ENCODE data around the gene GARRE1. TPM values are rescaled to one million over a fixed set of nuclear protein-coding genes. Genes with fewer than 3 reads are reported as not detected.
A peak's percentile ranks its signal among the peaks of the same experiment; 100 is the strongest.
"Not testable (repeated sequence)": the region's sequence is repeated elsewhere in the genome, so short reads cannot be mapped to it uniquely, and the experiment has no call there.

The GARRE1 gene
- total RNA-seq, 2 experiments from 2014 or later = 17.7 to 19.4 TPM

DNA sequence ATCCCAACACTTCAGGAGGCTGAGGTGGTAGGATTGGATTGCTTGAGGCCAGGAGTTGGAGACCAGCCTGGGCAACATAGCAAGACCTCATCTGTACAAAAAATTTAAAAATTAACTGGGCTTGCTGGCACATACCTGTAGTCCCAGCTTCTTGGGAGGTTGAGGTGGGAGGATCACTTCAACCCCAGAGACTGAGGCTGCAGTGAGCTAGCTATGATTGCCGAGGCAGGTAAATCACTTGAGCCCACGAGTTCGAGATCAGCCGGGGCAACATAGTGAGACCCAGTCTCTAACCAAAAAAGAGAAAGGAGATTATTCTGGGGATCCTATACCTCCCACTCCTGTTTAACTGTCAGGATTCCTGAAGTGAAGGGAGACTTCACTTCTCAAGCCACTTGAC lies 16.4 kb upstream of the GARRE1 start:
- Mint-ChIP-seq H3K4me3 (no peak overlapping the region), H3K4me1 (peaks cover 3% of the 10 kb centered on the region), H3K36me3 (peaks cover 6% of the 10 kb centered on the region), H3K27me3 (no peaks in the 10 kb centered on the region), H3K27ac (no peak overlapping the region), H3K9me3 (peaks cover 2% of the 10 kb centered on the region)
- ATAC-seq (ENCODE audit: low read depth) = no peak
- no peak for DNase-seq
- POLR2A ChIA-PET = no interaction called here

DNA sequence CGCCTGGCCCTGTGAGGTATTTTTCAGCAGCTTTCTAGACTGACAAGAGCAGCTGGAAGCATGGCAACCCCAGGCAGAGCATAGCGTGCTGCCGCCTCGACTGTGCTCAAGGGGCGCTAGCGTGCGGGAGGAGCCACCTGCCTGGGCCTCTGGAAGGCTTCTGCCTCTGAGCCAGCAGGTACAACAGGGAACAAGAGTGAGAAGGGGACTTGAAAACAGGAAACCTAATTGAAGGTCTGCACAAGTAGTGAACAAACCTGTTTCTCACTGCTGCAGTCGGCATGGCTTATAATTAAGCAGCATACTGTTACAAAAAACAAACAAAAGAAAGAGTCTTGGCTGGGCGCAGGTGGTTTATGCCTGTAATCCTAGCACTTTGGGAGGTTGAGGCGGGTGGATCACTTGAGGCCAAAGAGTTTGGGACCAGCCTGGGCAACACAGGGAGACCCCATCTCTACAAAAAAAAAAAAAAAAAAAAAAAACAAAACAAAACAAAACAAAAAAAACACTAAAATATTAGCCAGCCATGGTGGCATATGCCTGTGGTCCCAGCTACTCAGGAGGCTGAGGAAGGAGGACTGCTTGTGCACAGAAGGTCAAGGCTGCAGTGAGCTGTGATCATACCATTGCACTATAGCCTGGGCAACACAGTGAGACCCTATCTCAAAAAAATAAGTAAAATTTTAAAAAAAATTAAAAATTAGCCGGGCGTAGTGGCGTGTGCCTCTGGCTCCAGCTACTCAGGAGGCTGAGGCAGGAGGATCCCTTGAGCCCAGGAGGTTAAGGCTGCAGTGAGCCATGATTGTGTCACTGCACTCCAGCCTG lies 12.6 kb upstream of the GARRE1 start:
- Mint-ChIP-seq H3K4me1 (no peaks in the 10 kb centered on the region), H3K27ac (no peak overlapping the region), H3K9me3 (no peaks in the 10 kb centered on the region), H3K4me3 (no peak overlapping the region), H3K36me3 (no peaks in the 10 kb centered on the region), H3K27me3 (no peaks in the 10 kb centered on the region)
- POLR2A ChIA-PET = no interaction called here
- ATAC-seq (ENCODE audit: low read depth) = no peak
- no peak for DNase-seq

DNA sequence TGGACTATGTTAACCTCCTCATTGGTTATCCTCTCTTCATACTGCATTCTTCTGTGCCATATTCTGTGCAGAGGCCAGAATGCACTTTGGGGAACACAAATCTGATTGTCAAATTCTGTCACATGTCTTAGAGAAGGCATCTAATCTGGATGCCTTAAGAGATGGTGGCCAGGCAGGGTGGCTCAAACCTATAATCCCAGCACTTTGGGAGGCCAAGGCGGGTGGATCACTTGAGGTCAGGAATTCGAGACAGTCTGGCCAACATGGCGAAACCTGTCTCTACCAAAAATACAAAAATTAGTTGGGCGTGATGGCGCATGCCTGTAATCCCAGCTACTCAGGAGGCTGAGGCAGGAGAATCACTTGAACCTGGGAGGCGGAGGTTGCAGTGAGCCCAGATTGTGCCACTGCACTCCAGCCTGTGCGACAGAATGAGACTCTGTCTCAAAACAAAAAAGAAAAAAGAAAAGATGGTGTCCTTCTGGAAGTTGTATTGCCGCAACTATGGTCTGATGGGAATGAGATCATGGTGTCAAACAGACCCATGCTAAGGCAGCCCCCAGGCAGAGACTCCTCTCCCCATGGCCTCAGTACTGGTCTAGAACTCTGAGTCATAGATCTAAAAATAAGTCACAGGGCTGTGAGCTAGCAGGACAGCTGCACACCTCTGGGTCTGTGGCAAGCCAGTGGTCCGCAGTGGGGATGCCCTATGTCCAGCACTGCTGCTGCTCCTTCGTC lies 11.0 kb upstream of the GARRE1 start:
- H3K9me3 Mint-ChIP-seq; H3K4me3 Mint-ChIP-seq; ATAC-seq (ENCODE audit: low read depth); POLR2A ChIA-PET; H3K27me3 Mint-ChIP-seq; H3K36me3 Mint-ChIP-seq; H3K4me1 Mint-ChIP-seq; DNase-seq; H3K27ac Mint-ChIP-seq: not testable (repeated sequence)

DNA sequence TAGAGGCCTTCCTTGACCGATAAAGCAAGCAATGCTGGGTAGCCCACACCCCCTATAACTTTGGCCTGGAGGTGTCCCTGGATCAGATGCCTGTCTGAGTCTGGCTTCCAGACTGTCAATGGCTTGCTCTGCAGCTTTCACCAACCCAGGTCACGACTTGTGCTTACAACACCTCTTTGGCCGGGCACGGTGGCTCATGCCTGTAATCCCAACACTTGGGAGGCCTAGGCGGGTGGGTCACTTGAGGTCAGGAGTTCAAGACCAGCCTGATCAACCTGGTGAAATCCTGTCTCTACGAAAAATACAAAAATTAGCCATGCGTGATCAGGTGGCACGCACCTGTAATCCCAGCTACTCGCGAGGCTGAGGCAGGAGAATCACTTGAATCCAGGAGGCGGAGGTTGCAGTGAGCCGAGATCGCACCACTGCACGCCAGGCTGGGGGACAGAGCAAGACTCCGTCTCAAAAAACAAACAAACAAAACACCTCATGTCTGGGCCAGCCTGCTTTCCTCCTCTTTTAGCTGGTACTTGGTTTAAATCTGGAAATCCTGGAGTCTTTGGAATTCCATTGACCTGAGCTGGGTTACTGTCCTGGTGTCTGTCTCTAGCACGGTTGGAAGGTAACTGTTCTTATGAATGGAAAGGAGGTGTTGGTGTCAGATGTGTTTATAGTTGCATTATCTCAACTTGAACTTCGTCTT lies 10.3 kb upstream of the GARRE1 start:
- Mint-ChIP-seq H3K4me3 (no peak overlapping the region), H3K27me3 (no peaks in the 10 kb centered on the region), H3K27ac (no peak overlapping the region), H3K9me3 (no peaks in the 10 kb centered on the region), H3K4me1 (no peaks in the 10 kb centered on the region), H3K36me3 (no peaks in the 10 kb centered on the region)
- ATAC-seq (ENCODE audit: low read depth) (no peak), DNase-seq (no peak)
- POLR2A ChIA-PET = no interaction called here

DNA sequence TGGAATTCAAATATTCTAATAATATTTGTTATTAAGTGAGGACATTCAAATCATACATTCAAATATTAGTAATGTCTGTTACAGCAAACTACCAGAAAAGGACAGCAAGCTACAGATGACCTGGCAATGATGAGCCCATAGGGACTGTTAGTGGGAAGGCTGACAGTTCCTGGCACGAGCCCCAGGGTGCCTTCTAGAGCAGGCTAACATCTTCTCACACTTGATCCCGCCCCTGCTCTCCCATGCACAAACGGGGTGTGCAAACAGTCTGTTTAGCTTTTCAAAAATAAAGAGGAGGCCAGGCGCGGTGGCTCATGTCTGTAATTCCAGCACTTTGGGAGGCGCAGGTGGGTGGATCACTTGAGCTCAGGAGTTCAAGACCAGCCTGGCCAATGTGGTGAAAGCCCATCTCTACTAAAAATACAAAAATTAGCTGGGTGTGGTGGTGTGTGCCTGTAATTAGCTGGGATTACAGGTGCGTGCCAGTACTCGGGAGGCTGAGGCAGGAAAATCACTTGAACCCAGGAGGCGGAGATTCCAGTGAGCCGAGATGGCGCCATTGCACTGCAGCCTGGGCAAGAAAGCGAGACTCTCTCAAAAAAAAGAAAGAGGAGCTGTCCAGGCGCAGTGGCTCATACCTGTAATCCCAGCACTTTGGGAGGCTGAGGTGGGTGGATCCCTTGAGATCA lies 9.6 kb upstream of the GARRE1 start:
- Mint-ChIP-seq H3K4me3 (no peak overlapping the region), H3K36me3 (no peaks in the 10 kb centered on the region), H3K9me3 (no peaks in the 10 kb centered on the region), H3K27ac (no peak overlapping the region), H3K27me3 (no peaks in the 10 kb centered on the region), H3K4me1 (no peaks in the 10 kb centered on the region)
- POLR2A ChIA-PET = no interaction called here
- ATAC-seq (ENCODE audit: low read depth) (no peak), DNase-seq (no peak)

DNA sequence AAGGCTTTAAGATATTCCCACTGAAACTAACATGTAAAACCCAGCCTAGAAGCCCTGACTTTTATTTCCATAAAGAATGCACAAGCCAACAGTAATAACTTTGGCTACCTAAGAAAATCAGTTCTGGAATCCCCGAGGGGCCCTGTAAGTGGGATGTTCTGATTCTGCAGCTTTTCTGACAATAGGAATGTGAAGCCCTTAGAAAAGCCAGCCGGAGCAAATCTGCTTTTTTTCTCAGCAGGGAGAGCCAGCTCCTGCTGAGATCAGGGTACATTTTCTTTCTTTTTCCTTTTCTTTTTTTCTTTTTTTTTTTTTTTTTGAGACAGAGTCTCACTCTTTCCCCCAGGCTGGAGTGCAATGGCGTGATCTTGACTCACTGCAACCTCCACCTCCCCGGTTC lies 8.0 kb upstream of the GARRE1 start:
- no peak overlapping the region for H3K4me3 Mint-ChIP-seq
- POLR2A ChIA-PET = interaction anchor here (0.6 kb wide), 1 partner anchor 78 kb away, joined by 3 read pairs; no protein-coding TSS in a partner anchor
- no peaks in the 10 kb centered on the region for H3K27me3 Mint-ChIP-seq
- no peak for ATAC-seq (ENCODE audit: low read depth)
- H3K36me3 Mint-ChIP-seq = no peaks in the 10 kb centered on the region
- DNase-seq = no peak
- no peak overlapping the region for H3K27ac Mint-ChIP-seq
- H3K4me1 Mint-ChIP-seq = no peaks in the 10 kb centered on the region
- H3K9me3 Mint-ChIP-seq = no peaks in the 10 kb centered on the region

DNA sequence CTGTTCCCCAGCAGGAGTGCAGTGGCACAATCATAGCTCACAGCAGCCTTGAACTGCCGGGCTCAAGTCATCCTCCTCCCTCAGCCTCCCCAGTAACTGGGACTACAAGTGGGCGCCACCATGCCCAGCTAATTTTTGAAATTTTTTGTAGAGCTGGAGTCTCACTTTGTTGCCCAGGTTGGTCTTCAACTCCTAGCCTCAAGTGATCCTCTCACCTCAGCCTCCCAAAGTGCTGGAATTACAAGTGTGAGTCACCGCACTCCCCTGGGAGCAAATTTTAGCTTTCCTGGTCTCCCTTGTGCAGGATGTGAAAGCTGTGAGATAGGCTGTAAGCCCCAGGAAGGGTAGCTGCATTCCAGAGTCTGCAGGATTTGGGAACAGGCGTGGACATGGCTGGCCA lies 5.4 kb upstream of the GARRE1 start:
- POLR2A ChIA-PET = interaction anchor here (1.2 kb wide), 1 partner anchor 14 kb away, joined by 3 read pairs; no protein-coding TSS in a partner anchor

DNA sequence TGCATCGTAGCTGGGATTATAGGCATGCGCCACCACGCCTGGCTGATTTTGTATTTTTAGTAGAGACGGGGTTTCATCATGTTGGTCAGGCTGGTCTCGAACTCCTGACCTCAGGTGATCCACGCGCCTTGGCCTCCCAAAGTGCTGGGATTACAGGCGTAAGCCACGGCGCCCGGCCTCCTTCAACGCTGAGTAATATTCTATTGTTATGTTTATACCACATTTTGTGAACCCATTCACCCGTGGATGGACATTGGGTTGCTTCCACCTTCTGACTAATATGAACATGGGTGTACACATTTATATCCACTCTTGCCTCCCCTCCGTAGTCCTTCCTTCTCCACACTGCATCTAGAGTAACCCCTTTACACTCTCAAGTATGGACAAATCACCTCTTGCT lies 1.2 kb upstream of the GARRE1 start:
- not testable (repeated sequence) for ATAC-seq (ENCODE audit: low read depth); H3K36me3 Mint-ChIP-seq; H3K27me3 Mint-ChIP-seq; DNase-seq; H3K9me3 Mint-ChIP-seq
- Mint-ChIP-seq H3K27ac (peak overlapping the region; percentile 99), H3K4me1 (peaks cover 12% of the 10 kb centered on the region), H3K4me3 (peak overlapping the region; percentile 99)
- POLR2A ChIA-PET = interaction anchor here (0.5 kb wide), 1 partner anchor 66 kb away, joined by 3 read pairs; no protein-coding TSS in a partner anchor

More for the DNA sequence above, 5.4 kb upstream of the GARRE1 start:
- ATAC-seq (ENCODE audit: low read depth) (no peak), DNase-seq (no peak)
- H3K4me3 Mint-ChIP-seq = no peak overlapping the region
- H3K36me3 Mint-ChIP-seq = peaks cover 1% of the 10 kb centered on the region
- H3K27me3 Mint-ChIP-seq = no peaks in the 10 kb centered on the region
- H3K9me3 Mint-ChIP-seq = no peaks in the 10 kb centered on the region
- no peak overlapping the region for H3K27ac Mint-ChIP-seq
- H3K4me1 Mint-ChIP-seq = peaks cover 8% of the 10 kb centered on the region

DNA sequence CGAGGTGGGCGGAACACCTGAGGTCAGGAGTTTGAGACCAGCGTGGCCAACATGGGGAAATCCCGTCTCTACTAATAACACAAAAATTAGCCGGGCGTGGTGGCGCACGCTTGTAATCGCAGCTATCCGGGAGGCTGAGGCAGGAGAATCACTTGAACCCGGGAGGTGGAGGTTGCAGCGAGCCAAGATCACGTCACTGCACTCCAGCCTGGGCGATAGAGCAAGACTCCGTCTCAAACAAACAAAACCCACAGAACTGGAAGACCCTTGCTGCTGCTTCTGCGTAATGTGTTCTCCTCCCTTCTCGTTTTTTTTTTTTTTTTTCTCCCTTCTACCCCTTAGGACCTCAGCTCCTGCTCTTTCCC lies 691 bp upstream of the GARRE1 start:
- not testable (repeated sequence) for H3K27me3 Mint-ChIP-seq; H3K36me3 Mint-ChIP-seq; DNase-seq; H3K9me3 Mint-ChIP-seq; ATAC-seq (ENCODE audit: low read depth)
- POLR2A ChIA-PET = interaction anchor here (0.5 to 0.6 kb wide), 2 partner anchors 65 to 127 kb away, joined by 3 read pairs; no protein-coding TSS in a partner anchor
- Mint-ChIP-seq H3K4me3 (peak overlapping the region; percentile 99), H3K4me1 (peaks cover 12% of the 10 kb centered on the region), H3K27ac (peak overlapping the region; percentile 99)

DNA sequence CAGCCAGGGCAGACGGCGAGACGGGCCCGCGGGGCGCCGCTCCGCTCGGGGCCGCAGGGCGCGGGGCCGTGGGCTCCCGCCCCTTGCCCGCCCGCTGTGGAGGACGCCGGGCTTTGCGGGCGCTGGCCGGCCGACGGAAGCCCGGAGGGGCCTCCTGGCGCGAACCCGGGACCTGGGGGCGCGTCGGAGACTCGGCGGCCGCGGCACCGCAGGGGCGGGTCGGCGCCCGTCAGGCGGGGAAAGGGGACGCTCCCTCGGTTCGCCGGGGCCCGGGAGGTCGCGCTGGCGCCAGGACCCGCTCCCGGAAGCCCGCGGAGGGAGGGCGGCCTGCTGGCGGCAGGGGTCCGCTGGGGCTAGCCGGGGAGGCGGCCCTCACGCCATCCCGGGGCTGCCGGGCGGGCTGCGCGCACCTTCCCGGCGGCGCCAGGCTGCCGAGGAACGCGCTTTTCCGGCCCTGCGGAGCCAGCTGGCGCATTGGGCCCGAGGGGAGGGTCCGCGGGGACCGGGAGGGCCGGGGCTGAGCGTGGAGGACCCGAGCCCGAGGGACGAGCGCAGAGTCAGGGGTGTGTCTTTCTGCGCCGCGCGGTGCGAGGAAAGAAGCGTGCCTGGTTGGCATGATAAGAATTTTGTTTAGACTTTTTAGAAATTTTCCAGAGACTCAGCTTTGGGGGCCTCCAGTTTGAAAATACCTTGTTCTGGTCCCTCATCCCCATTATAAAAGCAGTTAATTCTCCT lies 511 bp downstream of the GARRE1 start:
- Mint-ChIP-seq H3K9me3 (no peaks in the 10 kb centered on the region), H3K27ac (peak overlapping the region; percentile 73), H3K4me1 (peaks cover 14% of the 10 kb centered on the region), H3K4me3 (peak overlapping the region; percentile 81), H3K36me3 (peaks cover 1% of the 10 kb centered on the region), H3K27me3 (no peaks in the 10 kb centered on the region)
- ATAC-seq (ENCODE audit: low read depth) (peak; percentile 50), DNase-seq (peak; percentile 67)
- POLR2A ChIA-PET = interaction anchor here (0.6 kb wide), 1 partner anchor 53 kb away, joined by 4 read pairs; no protein-coding TSS in a partner anchor

DNA sequence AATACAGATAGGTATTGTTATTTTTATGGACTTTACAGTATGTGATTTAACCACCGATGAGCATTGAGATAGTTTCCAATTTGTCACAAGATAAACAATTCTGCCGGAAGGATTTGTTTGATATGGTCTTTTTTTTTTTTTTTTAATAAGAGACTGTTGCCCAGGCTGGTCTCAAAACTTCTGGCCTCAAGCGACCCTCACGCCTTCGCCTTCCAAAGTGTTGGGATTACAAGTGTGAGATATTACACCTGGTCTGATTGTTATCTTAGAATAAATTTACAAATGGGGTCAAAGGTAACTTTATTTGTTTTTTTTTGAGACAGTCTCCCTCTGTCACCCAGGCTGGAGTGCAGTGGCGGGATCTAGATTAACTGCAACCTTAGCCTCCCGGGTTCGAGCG lies 1.2 kb downstream of the GARRE1 start:
- POLR2A ChIA-PET = interaction anchor here (0.6 kb wide), 1 partner anchor 54 kb away, joined by 4 read pairs; no protein-coding TSS in a partner anchor
- Mint-ChIP-seq H3K27ac (peak overlapping the region; percentile 73), H3K4me3 (peak overlapping the region; percentile 81), H3K27me3 (no peaks in the 10 kb centered on the region), H3K9me3 (no peaks in the 10 kb centered on the region), H3K4me1 (peaks cover 14% of the 10 kb centered on the region), H3K36me3 (peaks cover 1% of the 10 kb centered on the region)
- no peak for ATAC-seq (ENCODE audit: low read depth)
- DNase-seq = no peak

DNA sequence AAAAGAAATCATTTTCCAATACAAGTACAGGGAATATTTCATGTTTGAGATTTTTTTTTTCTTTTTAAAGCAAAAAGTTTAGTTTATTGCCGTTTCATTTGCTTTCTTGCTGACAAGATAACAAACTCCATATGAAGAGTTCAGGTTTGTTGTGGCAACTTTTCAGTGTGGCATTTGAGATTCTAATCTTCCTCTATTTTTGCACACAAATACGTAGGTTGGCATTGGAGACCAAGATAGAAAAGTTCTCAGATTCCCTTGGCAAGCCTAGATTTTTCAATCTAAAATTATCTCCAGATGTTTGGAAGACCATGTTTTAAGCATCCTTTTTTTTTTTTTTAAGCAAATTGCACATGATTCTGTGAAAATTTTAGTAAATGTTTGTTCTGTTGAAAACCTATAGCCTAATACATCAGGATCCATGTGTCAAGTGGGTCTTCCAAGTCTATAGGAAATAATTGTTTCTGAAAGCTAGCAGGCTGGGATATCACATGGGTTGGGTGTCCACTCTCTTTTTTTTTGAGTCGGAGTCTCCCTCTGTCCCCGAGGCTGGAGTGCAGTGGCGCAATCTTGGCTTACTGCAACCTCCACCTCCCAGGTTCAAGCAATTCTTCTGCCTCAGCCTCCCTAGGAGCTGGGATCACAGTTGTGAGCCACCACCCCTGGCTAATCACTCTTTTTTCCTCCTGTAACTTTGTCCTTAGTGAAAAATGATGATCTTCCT lies 2.6 kb downstream of the GARRE1 start:
- Mint-ChIP-seq H3K27me3 (no peaks in the 10 kb centered on the region), H3K4me1 (peaks cover 13% of the 10 kb centered on the region), H3K27ac (no peak overlapping the region), H3K36me3 (peaks cover 4% of the 10 kb centered on the region), H3K9me3 (no peaks in the 10 kb centered on the region), H3K4me3 (no peak overlapping the region)
- ATAC-seq (ENCODE audit: low read depth) (no peak), DNase-seq (no peak)
- POLR2A ChIA-PET = no interaction called here
